ENCODE measurements around the gene CD8B2.
"Not testable (repeated sequence)": the region's sequence is repeated elsewhere in the genome, so short reads cannot be mapped to it uniquely, and the experiment has no call there.

Gene CD8B2

DNA sequence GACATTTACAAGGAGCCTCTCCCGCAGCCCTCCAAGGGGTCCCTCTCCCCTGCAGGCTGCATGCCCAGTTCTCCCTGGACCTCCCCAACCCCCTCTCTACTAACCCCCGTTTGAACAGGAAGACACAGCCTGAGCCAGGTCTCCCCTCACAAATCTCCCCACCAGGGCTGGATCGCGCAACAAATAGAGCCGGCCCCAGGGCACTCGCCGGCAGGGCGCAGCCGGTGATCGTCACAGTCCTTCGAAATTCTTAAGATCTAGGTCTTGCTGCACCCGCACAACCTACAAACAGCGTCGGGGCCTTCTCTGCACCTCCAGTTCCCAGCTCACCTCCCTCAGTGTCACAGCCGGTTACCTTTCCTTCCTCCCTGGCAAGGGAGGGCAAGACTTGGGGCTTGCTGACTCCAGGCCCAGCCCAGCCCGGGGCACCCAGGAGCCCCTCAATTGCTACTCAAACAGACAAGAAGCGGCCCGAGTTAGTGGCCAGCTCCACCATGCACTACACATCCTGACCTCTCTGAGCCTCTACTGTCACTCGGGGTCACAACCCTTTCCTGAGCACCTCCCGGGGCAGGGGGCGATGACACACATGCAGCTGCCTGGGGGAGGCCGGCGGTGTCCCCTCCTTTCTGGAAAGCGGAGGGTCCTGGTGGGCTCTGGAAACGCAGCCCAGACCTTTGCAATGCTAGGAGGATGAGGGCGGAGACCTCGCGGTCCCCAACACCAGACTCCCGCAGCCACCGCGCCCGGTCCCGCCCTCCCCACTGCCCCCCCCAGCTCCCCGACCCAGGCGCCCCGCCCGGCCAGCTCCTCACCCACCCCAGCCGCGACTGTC, at the start of gene CD8B2:
Gene CD8B2 (plus strand): TSS at position 814 of the 835 bp plus-strand sequence. CDS start 63 bp downstream, outside the sequence.
- DNase-seq: not testable (repeated sequence)

DNA sequence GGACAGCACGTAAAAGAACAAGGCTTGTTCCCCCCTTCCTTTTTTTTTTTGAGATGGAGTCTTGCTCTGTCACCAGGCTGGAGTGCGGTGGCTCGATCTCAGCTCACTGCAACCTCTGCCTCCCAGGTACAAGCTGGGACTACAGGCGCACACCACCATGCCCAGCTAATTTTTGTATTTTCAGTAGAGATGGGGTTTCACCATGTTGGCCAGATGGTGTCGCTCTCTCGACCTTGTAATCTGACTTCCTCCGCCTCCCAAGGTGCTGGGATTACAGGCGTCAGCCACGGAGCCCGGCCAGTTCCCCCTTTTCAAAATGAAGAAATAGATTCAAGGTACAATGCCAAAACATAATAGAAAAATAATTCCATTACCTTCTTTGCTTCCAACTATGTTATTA, 25.3 kb upstream of the CD8B2 start:
- DNase-seq: not testable (repeated sequence)

DNA sequence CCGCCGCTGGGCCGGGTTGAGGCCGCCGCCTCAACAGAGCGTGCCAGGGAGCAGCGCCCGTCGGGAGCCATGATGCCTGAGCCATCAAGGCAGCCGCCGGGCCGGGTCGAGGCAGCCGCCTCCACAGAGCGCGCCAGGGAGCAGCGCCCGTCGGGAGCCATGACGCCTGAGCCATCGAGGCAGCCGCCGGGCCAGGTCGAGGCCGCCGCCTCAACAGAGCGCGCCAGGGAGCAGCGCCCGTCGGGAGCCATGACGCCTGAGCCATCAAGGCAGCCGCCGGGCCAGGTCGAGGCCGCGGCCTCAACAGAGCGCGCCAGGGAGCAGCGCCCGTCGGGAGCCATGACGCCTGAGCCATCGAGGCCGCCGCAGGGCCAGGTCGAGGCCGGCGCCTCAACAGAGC, 19.6 kb upstream of the CD8B2 start:
- DNase-seq: not testable (repeated sequence)

DNA sequence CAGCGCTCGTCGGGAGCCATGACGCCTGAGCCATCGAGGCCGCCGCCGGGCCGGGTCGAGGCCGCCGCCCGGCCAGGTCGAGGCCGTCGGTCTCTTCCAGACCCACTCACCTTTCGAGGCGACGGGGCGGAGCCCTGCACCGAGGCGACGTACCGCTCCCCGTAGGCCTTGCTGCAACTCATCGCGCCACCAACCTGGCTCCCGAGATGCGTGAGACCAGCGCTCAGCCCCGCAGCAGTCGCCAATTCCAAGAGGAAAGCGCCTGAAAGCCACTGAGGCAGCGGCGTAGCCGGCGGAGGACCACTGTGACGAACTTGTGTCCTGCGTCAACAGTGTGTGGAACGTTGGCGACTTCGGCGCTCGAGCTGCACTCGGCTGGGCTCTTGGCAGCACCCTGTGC, 19.1 kb upstream of the CD8B2 start, which contains the start of gene RGPD3:
Gene RGPD3 (minus strand): TSS at position 307 of the 400 bp plus-strand sequence. CDS start 125 bp downstream, at position 182.
- not testable (repeated sequence) for DNase-seq

DNA sequence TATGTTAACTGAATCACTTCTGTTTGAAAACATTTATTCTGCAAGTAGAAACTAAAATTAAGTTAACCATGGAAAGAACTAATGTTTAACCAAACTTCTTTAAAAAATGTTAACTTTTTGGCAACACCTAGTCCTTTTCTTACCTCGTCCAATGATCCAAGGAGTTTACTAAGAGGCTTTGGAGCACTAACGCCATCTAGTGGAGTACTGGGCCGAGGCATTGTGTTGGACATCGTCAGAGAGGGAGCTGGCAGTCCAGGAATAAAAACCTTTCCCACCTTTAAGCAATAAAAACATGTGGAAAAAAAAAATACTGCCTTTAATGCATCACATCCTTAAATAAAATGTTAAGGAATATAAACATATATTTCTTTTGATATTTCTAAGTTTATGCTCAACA, 16.5 kb upstream of the CD8B2 start:
- peak; percentile 23 to 42 for DNase-seq

DNA sequence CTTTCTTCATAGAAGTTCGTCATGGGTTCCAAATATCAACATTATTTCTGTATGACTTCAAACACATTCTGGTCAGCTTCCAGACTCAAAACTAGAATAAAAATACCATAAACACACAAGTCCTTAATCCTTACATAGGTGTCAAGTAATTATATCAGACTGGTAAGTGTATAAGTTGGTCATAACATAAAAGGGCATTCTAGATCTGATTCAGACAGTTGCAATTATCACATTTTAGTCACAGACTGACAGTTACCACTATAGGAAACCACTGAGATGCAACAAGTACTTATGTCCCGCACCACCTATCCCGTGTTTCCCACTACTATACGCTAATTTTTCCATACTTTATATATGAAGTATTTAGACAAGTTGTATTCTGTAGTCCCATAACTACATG, 9.5 kb upstream of the CD8B2 start:
- not testable (repeated sequence) for DNase-seq

DNA sequence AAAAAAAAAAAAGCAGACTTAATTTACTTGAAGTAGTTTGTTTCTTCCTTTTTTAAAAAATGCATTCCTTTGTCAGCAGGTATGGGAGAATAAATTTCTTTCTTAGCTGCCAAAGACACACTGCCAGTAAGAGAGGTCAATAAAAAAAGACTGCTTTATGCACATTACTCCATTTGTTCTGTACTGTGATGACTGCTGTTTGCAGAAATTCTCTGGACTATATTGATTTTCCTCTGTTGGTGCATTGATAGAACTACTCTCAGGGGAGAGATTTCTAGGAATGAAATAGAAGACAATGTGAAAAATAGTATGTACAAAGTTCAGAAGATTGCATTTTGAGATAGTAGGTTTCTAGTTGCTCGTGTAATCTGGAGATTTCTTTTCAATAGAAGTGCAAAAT, 7.6 kb upstream of the CD8B2 start:
- DNase-seq: not testable (repeated sequence)

DNA sequence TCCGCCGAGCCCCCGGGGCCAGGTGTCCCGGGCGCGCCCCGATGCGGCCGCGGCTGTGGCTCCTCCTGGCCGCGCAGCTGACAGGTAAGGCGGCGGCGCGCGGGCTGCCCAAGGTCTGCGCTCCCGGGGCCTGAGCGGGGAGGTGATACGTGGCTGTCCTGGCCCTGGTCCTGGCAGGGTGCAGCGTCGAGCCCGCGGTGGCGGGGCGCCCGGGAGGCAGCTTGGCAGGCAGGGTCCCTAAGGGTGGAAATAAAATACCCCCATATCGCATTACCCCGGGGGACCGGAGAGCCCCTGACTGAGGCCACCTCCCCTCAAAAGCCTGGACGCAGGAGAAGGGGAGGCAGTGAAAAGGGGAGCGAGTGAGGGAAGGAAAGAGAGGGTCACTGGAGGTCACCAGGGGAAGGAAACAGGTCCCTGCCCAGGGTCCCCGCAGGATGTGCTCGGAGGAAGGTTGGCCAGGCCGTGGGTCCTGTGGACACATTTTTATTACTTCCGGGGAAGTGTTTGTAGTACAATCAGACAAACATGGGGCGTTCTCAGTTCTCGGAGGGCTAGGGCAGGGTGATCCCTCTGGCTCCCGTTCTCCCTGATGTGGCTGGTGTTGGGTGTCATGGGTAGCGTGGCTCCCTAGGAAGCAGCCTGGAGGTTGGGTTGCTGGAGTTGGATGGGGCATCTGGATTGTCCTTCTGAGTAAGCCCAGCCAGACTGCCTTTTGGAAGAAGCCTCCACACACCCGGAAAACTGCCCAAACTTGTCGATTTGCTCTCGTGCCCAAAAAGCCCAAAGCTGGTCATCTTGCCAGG, 425 bp downstream of the CD8B2 start:
- not testable (repeated sequence) for DNase-seq

DNA sequence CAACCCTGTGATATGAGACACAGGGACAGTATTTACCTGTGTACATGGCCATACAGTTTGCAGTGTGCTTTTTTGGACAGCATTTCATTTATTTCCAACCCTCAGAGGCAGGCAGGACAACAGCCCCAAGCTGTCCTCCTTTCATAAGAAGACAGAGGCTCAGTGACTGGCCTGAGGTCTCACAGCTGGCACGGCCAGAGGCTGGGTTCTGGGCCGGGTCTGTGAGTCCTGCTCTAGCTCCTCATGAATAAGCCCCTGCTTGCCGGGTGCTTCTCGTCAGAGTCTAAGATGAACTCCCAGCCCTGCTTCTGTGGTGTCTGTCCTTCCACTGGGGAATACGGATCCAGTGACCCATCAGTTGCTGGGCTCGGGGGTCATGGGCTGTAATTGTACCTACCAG, 2.5 kb downstream of the CD8B2 start:
- DNase-seq: not testable (repeated sequence)

DNA sequence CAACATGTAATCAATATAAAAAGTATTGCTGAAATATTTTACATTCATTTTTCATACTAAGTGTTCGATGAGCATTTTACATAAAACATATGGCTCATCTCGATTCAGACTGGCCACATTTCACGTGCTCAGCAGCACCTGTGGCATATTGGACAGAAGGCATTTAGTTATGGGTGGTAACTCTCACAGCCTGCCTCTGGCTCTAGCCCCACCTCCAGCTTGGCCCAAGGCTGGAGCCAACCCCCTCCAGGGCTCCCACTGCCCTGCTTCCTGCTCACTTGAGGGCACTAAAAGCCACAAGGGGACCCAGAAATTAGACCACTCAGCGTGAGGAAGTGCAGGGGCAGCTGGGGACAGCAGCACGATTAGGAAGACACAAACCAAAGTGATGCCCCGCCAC, 5.2 kb downstream of the CD8B2 start:
- DNase-seq: not testable (repeated sequence)

DNA sequence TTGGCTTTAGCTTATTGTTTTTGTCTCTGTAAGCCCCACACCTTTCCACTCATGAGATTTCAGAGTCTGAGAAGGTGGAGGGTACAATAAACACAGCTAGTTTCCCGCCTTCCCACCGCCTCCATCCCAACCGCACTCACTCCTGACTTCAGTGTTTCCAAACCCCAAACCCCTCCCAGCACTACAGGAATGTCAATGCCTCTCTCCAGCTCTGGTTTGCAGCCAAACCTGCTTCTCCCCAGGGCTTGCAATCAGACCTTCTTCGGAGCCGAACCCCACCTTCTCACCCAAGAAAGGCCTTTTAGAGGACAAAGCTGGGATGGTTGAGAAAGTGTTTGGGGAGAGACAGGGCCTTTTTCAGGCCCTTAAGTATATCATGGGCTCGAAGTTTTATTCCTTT, 5.7 kb downstream of the CD8B2 start:
- not testable (repeated sequence) for DNase-seq

DNA sequence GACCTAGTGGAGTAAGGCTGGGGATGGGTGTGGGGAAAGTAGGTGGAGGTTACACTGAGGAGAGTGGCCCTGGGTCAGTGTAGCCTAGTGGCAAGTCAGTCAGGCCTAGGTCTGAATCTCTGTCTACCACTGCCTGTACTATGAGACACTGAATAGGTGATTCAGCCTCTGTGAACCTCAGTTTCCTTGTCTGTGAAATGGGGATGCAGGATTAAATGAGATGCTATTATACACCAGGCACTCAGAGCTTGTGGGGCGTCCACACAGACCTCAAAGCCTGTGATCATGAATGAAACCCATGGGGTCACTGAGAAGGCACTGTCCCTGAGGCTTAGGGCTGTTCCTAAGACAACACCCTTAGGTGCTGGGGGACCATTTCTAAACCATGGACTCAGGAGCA, 11.4 kb downstream of the CD8B2 start:
- not testable (repeated sequence) for DNase-seq

DNA sequence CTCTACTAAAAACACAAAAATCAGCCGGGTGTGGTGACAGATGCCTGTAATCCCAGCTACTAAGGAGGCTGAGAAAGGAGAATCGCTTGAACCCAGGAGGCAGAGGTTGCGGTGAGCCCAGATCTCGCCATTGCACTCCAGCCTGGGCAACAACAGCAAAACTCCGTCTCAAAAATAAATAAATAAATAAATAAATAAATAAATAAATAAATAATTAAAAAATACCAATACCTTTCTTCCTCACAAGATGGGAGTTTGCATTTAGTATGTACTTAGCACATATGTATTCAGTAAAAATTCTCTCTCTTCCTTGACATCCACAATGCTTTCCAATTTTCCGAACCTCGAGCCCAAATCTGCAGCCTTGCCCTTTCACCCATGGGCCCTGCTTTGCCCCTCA, 13.2 kb downstream of the CD8B2 start:
- DNase-seq: not testable (repeated sequence)

DNA sequence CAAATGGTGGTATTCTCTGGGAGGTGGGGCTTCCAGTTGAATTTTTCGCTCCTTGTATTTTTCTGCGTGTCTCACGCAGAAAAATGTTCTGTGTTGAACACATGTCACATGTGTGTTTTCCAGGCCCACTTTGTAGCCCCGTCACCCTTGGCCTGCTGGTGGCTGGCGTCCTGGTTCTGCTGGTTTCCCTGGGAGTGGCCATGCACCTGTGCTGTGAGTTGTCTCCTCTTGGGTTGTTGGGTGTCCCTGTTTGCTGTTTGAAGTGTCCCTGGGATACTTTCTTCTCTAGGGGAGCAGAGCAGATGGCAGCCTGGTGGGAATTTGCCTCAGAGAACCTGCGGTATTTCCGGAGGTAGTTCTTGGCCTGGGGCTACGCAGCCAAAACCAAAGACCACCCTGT, 15.2 kb downstream of the CD8B2 start:
- DNase-seq: not testable (repeated sequence)

DNA sequence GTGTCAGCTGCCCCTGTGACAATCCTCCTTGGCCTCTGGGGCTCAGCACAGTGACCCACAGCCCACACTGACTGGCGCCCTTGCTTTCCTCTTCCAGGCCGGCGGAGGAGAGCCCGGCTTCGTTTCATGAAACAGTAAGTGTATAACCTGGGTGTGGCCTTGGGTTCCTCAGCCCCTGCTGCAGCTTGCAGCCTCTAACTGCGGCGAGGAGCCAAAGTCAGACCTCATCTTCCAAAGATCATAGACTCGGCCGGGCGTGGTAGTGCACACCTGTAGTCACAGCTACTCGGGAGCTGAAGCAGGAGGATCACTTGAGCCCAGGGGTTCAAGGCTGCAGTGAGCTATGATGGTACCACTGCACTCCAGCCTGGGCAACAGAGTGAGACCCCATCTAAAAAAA, 17.0 kb downstream of the CD8B2 start:
- DNase-seq: not testable (repeated sequence)

DNA sequence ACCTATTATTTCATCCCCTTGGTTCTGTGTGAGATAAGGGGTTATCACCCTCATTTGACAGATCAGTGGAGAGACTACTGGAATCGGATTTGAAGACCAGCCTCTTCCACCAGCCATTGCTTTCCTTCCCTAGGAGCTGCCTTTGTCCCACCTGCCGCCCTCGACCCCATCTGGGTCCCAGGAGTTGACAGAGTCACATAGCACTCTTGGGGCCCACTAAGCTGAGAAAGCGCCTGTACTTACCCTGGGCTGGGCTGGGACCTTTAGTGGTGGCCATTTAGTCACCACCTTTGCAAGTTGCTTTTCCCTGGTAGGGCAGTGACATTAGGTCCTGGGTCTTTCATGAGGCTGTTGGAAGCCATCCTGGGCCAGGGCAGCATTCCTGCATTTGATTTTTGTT, 17.6 kb downstream of the CD8B2 start:
- DNase-seq: not testable (repeated sequence)

DNA sequence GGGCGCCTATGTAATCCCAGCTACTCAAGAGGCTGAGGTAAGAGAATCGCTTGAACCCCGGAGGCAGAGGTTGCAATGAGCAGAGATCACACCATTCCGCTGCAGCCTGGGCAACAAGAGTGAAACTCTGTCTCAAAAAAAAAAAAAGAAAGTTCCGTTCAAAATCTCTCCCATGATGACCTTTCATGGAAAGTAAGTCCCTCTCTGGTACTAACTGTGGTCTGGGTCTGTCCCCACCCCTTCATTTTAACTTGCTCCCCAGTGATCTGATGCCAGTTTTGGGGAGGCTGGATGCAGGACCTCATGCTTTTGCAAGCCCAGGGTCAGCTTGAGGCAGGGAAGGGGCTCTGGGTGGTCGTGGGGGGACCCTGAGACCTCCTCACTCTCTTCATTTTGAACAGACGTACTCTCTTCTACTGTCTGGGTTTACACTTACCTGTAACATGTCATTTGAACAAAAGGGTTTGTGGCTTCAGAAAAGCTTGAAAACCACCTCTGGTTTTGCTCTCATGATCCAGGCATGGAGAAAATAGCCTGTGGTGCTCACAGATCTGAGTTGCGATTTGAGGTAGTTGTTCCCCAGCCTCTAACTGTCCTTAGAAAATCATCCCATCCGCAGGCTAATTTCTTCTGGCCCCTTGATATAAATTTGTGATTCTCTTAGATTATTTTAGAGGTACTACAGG, 19.0 kb downstream of the CD8B2 start:
- not testable (repeated sequence) for DNase-seq

DNA sequence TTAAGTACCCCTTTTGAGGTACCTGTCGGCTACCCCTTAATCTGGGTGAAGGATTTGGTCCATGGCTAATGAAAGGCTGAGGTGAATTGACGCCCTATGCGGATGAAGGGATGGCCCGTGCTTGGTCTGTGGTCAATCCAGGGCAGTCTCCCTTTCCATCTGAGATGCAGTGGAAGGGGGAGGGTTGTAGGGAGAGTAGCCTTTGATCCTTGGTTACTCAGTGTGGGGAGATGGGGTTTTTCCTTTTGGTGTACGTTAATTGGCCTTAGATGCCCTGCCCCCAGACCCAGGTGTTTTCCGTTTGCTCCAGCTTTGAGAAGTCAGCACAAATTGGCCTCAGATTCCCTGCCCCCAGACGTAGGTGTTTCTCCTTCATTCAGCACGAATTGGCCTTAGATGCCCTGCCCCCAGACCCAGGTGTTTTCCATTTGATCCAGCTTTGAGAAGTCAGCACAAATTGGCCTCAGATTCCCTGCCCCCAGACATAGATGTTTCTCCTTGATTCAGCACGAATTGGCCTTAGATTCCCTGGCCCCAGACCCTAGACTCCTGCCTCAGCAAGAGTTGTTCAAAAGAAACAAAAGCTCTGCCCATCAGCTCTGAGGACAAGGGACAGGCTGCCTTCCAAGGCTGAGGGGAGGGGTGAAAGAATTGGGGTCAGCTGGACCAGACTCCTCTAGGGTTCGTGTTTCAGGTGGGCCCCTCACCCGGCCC, 21.7 kb downstream of the CD8B2 start:
- not testable (repeated sequence) for DNase-seq

DNA sequence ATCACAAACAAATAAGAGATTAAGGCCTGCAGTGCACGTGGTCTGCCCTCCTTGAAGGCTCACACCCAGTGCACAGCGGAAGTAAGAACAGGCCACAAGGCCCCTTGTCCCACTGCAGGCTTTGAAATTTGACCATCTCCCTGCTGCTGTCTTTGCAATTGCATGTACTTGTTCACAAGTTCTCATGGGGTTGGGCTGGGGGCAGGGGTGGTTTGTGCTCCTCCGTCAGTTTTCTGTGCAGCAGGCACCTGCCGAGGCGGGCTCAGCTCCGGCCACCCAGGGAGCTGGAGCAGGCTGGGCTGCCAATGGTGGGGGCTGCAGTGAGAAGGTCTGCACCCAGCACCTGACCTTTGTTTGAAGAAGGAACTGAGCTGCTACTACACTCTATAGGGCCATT, 22.2 kb downstream of the CD8B2 start:
- not testable (repeated sequence) for DNase-seq

DNA sequence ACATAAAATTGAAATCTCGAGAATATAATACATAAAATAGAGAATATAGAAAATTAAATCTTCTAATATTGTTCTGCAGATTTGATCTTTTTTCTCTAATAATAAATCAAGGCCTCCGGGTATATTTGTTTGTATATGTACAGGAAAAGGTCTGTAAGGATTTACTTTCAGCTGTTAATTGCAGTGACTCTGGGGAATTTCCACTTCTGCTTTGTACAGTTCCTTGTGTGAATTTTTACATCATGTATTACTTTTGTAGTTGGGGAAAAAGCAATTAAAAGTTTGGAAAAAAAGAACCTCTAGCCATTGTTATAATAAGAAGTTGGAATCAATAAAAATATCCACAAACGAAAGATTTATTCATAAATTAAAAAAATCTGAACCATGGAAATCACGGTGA, 23.6 kb downstream of the CD8B2 start:
- not testable (repeated sequence) for DNase-seq

DNA sequence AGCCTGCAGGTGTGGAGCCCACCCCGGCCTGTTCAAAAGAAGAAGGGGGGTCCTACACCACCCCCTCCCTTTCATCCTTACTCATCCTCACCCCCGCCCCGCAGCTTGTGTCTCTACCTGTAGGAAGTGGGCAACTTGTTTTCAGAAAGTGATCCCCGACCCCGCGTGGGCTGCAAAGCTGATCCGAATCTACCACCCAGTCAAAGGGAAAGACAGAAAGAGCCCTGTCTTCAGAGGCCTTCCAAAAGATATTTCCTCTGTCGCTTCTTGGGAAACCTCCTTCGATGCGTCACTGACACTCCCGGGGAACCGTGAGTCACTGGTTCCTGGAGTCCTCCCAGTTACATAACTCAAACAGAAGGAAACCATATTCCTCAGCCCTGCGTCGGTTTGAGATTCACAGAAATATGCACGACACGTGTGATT, 24.3 kb downstream of the CD8B2 start:
- peak; percentile 28 to 55 for DNase-seq

DNA sequence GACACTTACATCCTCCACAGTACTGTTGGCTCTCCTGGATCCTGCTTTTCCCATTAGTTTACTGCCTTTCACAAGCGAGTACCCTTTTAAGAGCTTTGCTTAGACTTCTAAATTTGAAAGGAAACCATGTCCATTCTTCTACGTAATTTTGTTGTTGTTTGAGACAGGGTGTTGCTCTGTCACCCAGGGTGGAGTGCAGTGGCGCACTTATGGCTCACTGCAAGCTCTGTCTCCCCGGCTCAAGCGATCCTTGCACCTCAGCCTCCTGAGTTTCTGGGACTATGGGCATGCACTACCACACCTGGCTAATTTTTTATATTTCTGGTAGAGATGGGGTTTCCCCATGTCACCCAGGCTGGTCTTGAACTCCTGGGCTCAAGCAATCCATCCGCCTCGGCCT, 24.8 kb downstream of the CD8B2 start:
- DNase-seq: not testable (repeated sequence)

Data from stimulated activated CD4-positive, alpha-beta T cell treated with anti-CD3 and anti-CD28 coated beads, Interleukin-4, amount 100 ng/mL, for 4 hours (primary cell).